ENCODE measurements around the gene GAPT. TPM values are rescaled to one million over a fixed set of nuclear protein-coding genes. Genes with fewer than 3 reads are reported as not detected.
A peak's percentile ranks its signal among the peaks of the same experiment; 100 is the strongest.

The GAPT gene
- total RNA-seq, 4 donors from 2014 or later, result 0.39 to 1.6 TPM; not detected in 2

DNA sequence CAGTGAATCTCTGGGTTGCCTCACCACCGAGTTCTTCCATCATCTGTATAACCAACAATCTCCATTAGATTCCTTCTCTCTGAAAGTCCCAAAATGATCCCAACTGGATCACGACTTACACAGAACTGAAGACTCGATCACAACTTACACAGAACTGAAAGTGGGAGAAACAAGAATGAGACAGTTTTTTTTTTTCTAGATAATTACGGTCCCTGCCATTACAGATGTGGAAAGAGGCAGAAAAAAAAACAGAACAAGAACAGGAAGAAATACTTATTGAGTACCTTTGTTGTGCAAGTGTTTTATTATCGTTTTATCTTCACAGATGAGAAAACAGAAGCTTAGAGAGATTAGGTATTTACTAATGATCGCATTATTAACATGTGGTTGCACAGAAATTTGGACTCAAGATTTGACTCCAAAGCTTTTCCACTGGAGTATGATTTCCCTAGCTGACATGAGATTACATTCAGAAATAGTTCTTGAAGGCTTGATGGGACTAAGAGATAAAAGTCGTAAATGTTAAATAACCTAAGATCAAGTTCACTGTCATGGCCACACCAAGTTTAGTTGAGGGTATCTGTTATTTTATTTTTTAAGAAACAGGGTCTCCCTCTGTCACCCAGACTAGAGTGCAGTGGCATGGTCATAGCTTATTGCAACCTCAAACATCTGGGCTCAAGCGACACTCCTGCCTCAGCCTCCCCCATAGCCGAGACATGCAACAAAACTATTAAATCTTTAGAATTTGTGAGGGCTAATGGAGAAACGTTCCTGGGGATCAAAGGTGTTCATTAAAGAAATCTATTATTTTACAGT lies 40.2 kb upstream of the GAPT start:
- 70 to 77% methylated on average over 10 of the region's 10 CpGs for WGBS, 2 donors
- no peak for TF ChIP-seq CTCF (IDR thresholded peaks at IDR 0.05)
- TF ChIP-seq POLR2A (IDR thresholded peaks at IDR 0.05), result no peak
- intact Hi-C loops (cut with DNase I; ENCODE audit: low total_unique reads), result no loop called here
- DNase-seq (ENCODE audit: low spot score in 2 of 2), result no peak
- H3K4me3 ChIP-seq (ENCODE audit: low read depth, poor library complexity, severe bottlenecking), result no peak overlapping the region

DNA sequence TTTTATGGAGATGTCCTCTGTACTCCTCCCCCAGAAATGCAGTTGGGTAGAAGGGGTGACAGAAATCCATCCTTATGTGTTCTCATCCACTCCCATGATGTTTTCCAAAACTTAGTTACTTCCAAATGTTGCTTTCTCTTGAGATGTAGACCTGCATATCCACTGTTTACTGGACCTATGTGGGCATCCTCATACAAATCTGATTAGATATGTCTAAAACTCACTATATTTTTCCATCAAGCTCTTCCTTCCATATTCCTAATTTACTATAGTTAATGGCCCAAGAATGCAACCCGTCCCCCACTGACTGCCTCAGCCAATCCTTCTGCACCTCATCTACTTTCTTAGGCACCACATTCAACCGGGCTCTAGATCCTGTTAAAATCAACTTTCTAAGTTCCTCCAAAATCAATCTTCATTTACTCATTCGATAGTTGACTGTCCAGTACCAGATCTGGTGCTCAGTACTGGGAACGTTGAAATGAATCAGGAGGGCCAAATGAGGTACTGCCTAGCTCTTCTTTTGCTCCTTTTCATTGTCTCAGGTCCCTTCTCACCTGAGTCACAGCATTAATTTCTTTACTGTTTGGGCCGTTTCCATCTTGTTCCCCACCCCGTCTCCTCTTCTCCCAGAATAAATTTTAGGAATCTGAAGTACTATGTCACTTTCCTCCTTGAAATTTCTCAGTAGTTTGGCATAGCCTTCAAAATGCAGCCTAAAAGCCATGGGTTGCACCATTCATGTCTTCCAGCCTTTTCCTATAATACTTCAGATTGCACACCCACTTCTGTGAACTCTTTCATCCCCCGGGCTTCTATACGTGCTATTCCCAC lies 39.3 kb upstream of the GAPT start:
- no peak for DNase-seq (ENCODE audit: low spot score in 2 of 2)
- intact Hi-C loops (cut with DNase I; ENCODE audit: low total_unique reads), result no loop called here
- 69 to 75% methylated on average over 8 of the region's 8 CpGs for WGBS, 2 donors

GRCh38 chr5:58452566-58453258 lies 38.5 kb upstream of the GAPT start:
- no peak overlapping the region for H3K4me3 ChIP-seq (ENCODE audit: low read depth, poor library complexity, severe bottlenecking)
- intact Hi-C loops (cut with DNase I; ENCODE audit: low total_unique reads), result no loop called here
- 44 to 50% methylated on average over 3 of the region's 3 CpGs for WGBS, 2 donors
- DNase-seq (ENCODE audit: low spot score in 2 of 2), result peak; percentile 20 to 71
- TF ChIP-seq POLR2A (IDR thresholded peaks at IDR 0.05), result no peak
- TF ChIP-seq CTCF (IDR thresholded peaks at IDR 0.05), result no peak

More for the DNA sequence above, 39.3 kb upstream of the GAPT start:
- no peak for TF ChIP-seq CTCF (IDR thresholded peaks at IDR 0.05)
- TF ChIP-seq POLR2A (IDR thresholded peaks at IDR 0.05), result no peak
- no peak overlapping the region for H3K4me3 ChIP-seq (ENCODE audit: low read depth, poor library complexity, severe bottlenecking)

- DNase-seq (ENCODE audit: low spot score in 2 of 2), result no peak
- TF ChIP-seq POLR2A (IDR thresholded peaks at IDR 0.05), result no peak
- TF ChIP-seq CTCF (IDR thresholded peaks at IDR 0.05), result no peak
- no peak overlapping the region for H3K4me3 ChIP-seq (ENCODE audit: low read depth, poor library complexity, severe bottlenecking)
- intact Hi-C loops (cut with DNase I; ENCODE audit: low total_unique reads), result no loop called here
These were observed 37.9 kb upstream of the GAPT start for GRCh38 chr5:58453306-58453705.

- 83 to 94% methylated on average over 1 of the region's 1 CpG for WGBS, 2 donors
- H3K4me3 ChIP-seq (ENCODE audit: low read depth, poor library complexity, severe bottlenecking), result no peak overlapping the region
- no peak for TF ChIP-seq CTCF (IDR thresholded peaks at IDR 0.05)
- no peak for DNase-seq (ENCODE audit: low spot score in 2 of 2)
- intact Hi-C loops (cut with DNase I; ENCODE audit: low total_unique reads), result no loop called here
These were observed 37.2 kb upstream of the GAPT start for GRCh38 chr5:58454025-58454424.
